Spleen (tissue), 11 donors: ENCODE results near the gene PIF1. TPM values are rescaled to one million over a fixed set of nuclear protein-coding genes. Genes with fewer than 3 reads are reported as not detected.

ENCODE experiments used
- DNase-seq: peaks from one replicate; pipeline ENCODE4 v3.0.0-alpha.2; 2020
- H3K27ac ChIP-seq, 8 donors: fragments of 200-600 bp; sonication (generic) in 7 of 8; 1 replicate in 4 of 8; 2 replicates in 4 of 8; pipeline versions ENCODE4 v1.5.0 to v1.8.0; 2016 to 2021; ENCODE audit warnings: inconsistent platforms in 4 of 8, mild to moderate bottlenecking in 4 of 8, moderate library complexity in 1 of 8
- H3K27me3 ChIP-seq, 7 donors: fragments of 200-600 bp; sonication (generic) in 6 of 7; replicated peaks in 1 of 7; 1 replicate in 4 of 7; 2 replicates in 3 of 7; pipeline versions ENCODE4 v1.5.0 to v1.8.0; 2016 to 2021; ENCODE audit warnings: inconsistent platforms in 3 of 7, mild to moderate bottlenecking in 1 of 7
- H3K36me3 ChIP-seq, 6 donors: fragments of 200-600 bp; sonication (generic) in 5 of 6; 1 replicate in 4 of 6; 2 replicates in 2 of 6; pipeline versions ENCODE4 v1.5.0 to v1.8.0; 2016 to 2021; ENCODE audit warnings: inconsistent platforms in 2 of 6
- H3K4me1 ChIP-seq, 6 donors: fragments of 200-600 bp; sonication (generic) in 5 of 6; 1 replicate in 3 of 6; 2 replicates in 3 of 6; pipeline versions ENCODE4 v1.5.0 to v1.8.0; 2016 to 2021; ENCODE audit warnings: inconsistent platforms in 3 of 6
- H3K4me3 ChIP-seq, 8 donors: fragments of 200-600 bp; sonication (generic) in 7 of 8; 1 replicate in 4 of 8; 2 replicates in 4 of 8; pipeline versions ENCODE4 v1.5.0 to v1.8.0; 2016 to 2021; ENCODE audit warnings: inconsistent platforms in 4 of 8, mild to moderate bottlenecking in 4 of 8, moderate library complexity in 2 of 8
- H3K9me3 ChIP-seq, 8 donors: fragments of 200-600 bp; sonication (generic) in 7 of 8; 1 replicate in 4 of 8; 2 replicates in 4 of 8; pipeline versions ENCODE4 v1.5.0 to v1.8.0; 2016 to 2021; ENCODE audit warnings: inconsistent platforms in 4 of 8
- CTCF ChIP-seq, 11 experiments: fragments of 200-600 bp in 7 of 11; fragments of 450-650 bp in 4 of 11; sonication (generic) in 4 of 11; IDR thresholded peaks in 8 of 11; conservative IDR thresholded peaks in 3 of 11; 1 replicate in 7 of 11; 2 replicates in 4 of 11; pipeline versions ENCODE4 v1.4.0 to v1.8.0; 2016 to 2021; ENCODE audit warnings: antibody characterized with exemption in 11 of 11, inconsistent platforms in 4 of 11, mild to moderate bottlenecking in 1 of 11
- POLR2A ChIP-seq, 3 donors: fragments of 450-650 bp; IDR thresholded peaks; one replicate each; pipeline ENCODE4 v1.5.1; 2017; ENCODE audit warnings: antibody characterized with exemption in 3 of 3, mild to moderate bottlenecking in 1 of 3
- POLR2AphosphoS5 ChIP-seq, 3 donors: sonication (generic); formaldehyde crosslinking; IDR thresholded peaks; one replicate each; pipeline ENCODE4 v1.5.1; 2017; ENCODE audit warnings: antibody characterized with exemption in 3 of 3
- WGBS, 5 donors: extraction: QIAGEN DNeasy Blood & Tissue Kit in 3 of 5; methylation state at CpG; one replicate each; pipeline versions ENCODE4 v1.1.5 to v1.1.7; 2013 to 2018; 5-methylcytosine and 5-hydroxymethylcytosine counted together
- intact Hi-C: fragments of 100-400 bp; cut with DNase I; formaldehyde crosslinking; loops from one replicate; pipeline ENCODE4 v1.15.0; 2023; ENCODE audit warnings: low total_unique reads
- polyA plus RNA-seq, 3 donors: library from polyadenylated mRNA; stranded (reverse); fragments of 200-250 nt; gene quantifications; one replicate each; pipeline ENCODE4 v1.2.1, GENCODE V29; 2013
- total RNA-seq, 7 donors: library from RNA; depleted of rRNA in 3 of 7; stranded (reverse); fragments of >200 nt in 3 of 7; fragmentation: NEBNext Ultra II Directional in 4 of 7; extraction: Animal tissue kit (Norgen Biotek cat#: 25700) in 4 of 7; gene quantifications; one replicate each; pipeline versions ENCODE4 v1.1.0 to v1.2.1, GENCODE V29; 2016 to 2021
- donor health status: healthy with polysubstance abuse.
- donor health status: DM: no; HTN: no; CAD: no; lungs with moderate emphysema.
- donor health status: DM: no; HTN: no; CAD: no.
- donor health status: Bipolar disorder and iron deficiency.
- donor health status: healthy.
- donor health status: DM: no; HTN: no; CAD: no.
- donor health status: DM: yes; HTN: yes; CAD: no.

The PIF1 gene
- total and polyA plus RNA-seq, 10 donors = 3.8 to 10.3 (median 6.8) TPM

- no peak for DNase-seq
- no peak overlapping the region for H3K4me3 ChIP-seq
- no peaks in the 10 kb centered on the region for H3K9me3 ChIP-seq
- H3K4me1 ChIP-seq = peaks cover 0 to 17% (median 6%) of the 10 kb centered on the region in 6 donors
- H3K27me3 ChIP-seq = no peaks in the 10 kb centered on the region
- intact Hi-C loops = no loop called here
- H3K36me3 ChIP-seq = no peaks in the 10 kb centered on the region
- no peak for TF ChIP-seq POLR2A (IDR thresholded peaks at IDR 0.05)
- TF ChIP-seq CTCF (IDR thresholded peaks at IDR 0.05 in 8 of 11, conservative IDR thresholded peaks at IDR 0.05 in 3 of 11) = no peak
- no peak for TF ChIP-seq POLR2AphosphoS5 (IDR thresholded peaks at IDR 0.05)
- H3K27ac ChIP-seq = no peak overlapping the region
- WGBS, 5 donors = 70 to 83% (median 79%) methylated on average over 5 to 6 of the region's 6 CpGs
These were observed 14.7 kb downstream of the PIF1 start for GRCh38 chr15:64810497-64811326.

GRCh38 chr15:64809649-64810496, 15.6 kb downstream of the PIF1 start:
- TF ChIP-seq CTCF (IDR thresholded peaks at IDR 0.05 in 8 of 11, conservative IDR thresholded peaks at IDR 0.05 in 3 of 11) (peak; percentile 78 to 97 (median 90)), POLR2AphosphoS5 (IDR thresholded peaks at IDR 0.05) (peak in 1 of 3 donors; percentile 38), POLR2A (IDR thresholded peaks at IDR 0.05) (no peak)
- no peaks in the 10 kb centered on the region for H3K27me3 ChIP-seq
- H3K36me3 ChIP-seq = no peaks in the 10 kb centered on the region
- no peak overlapping the region for H3K27ac ChIP-seq
- 35 to 39% (median 38%) methylated on average over 14 of the region's 14 CpGs for WGBS, 5 donors
- intact Hi-C loops = loop anchor here (2.0 kb wide), 1 partner anchor 77 kb away; no protein-coding TSS in a partner anchor
- peaks cover 0 to 17% (median 6%) of the 10 kb centered on the region in 6 donors for H3K4me1 ChIP-seq
- peak; percentile 90 for DNase-seq
- no peak overlapping the region for H3K4me3 ChIP-seq
- H3K9me3 ChIP-seq = no peaks in the 10 kb centered on the region

- peaks cover 0 to 17% (median 6%) of the 10 kb centered on the region in 6 donors for H3K4me1 ChIP-seq
- H3K36me3 ChIP-seq = no peaks in the 10 kb centered on the region
- TF ChIP-seq POLR2AphosphoS5 (IDR thresholded peaks at IDR 0.05) (no peak), POLR2A (IDR thresholded peaks at IDR 0.05) (no peak), CTCF (IDR thresholded peaks at IDR 0.05 in 8 of 11, conservative IDR thresholded peaks at IDR 0.05 in 3 of 11) (no peak)
- H3K4me3 ChIP-seq = no peak overlapping the region
- no peak for DNase-seq
- intact Hi-C loops = loop anchor here (2.0 kb wide), 1 partner anchor 76 kb away; no protein-coding TSS in a partner anchor
- 73 to 80% (median 74%) methylated on average over 10 of the region's 10 CpGs for WGBS, 5 donors
- no peaks in the 10 kb centered on the region for H3K27me3 ChIP-seq
- H3K9me3 ChIP-seq = no peaks in the 10 kb centered on the region
- H3K27ac ChIP-seq = no peak overlapping the region
These were observed 16.5 kb downstream of the PIF1 start for GRCh38 chr15:64808785-64809453.
